Activated CD4-positive, alpha-beta T cell treated with anti-CD3 and anti-CD28 coated beads, Interleukin-2, amount 50 U/mL, for 4 hours (primary cell): ENCODE results near the gene CLMP.

Experiments used
- DNase-seq, 2 experiments: peaks; one replicate each; pipeline ENCODE4 v3.0.0-alpha.2; 2020

Gene CLMP

DNA sequence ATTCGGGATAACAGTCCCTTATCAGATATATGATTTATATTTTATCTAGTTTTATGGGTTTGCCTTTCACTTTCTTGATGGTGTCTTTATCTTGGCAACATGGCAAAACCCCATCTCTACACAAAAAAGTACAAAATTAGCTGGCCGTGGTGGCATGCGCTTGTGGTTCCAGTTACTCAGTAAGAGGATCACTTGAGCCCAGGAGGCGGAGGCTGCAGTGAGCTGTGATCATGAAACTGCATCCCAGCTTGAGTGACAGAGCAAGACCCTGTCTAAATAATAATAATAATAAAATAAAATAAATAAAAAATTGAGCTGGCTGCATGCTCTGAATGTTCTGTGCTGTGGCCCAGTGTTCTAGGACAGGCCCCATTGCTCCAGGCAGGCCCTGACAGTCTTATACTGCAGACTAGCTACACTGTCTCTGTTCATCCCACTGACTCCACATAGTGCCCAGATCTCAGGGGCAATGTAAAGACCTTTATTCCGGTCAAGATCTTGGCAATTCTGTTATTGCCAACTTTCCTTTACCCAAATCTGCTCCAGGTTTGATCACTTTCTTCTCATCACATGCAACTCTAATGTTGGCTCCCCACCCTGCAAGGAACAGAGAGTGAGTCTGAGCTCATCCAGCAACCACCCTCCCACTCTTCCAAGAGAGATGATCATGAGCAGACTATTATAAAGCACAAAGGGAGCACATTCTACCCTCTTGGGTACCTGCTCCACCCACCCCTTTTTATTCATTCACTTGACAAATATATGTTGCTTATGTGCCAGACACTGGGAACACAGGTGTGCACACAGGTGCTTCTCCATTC is 141.9 kb downstream of the CLMP start:
- no peak for DNase-seq

DNA sequence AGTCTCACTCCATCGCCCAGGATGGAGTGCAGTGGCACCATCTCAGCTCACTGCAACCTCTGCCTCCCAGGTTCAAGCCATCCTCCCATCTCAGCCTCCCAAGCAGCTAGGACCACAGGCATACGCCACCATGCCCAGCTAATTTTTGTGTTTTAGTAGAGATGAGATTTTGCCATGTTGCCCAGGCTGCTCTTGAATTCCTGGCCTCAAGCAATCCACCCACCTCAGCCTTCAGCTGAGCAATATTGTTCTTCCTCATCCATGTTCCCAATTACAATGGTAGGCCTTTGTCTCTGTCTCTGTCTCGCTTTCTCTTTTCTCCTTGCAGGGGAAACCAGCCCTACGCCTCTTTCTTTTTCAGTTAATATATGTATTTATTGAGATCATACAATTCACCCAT is 143.4 kb downstream of the CLMP start:
- DNase-seq, result no peak

- DNase-seq, result no peak
Observed at GRCh38 chr11:123051146-123051545, 143.9 kb downstream of the CLMP start.

GRCh38 chr11:123047947-123048293 is 147.1 kb downstream of the CLMP start:
- no peak for DNase-seq

DNA sequence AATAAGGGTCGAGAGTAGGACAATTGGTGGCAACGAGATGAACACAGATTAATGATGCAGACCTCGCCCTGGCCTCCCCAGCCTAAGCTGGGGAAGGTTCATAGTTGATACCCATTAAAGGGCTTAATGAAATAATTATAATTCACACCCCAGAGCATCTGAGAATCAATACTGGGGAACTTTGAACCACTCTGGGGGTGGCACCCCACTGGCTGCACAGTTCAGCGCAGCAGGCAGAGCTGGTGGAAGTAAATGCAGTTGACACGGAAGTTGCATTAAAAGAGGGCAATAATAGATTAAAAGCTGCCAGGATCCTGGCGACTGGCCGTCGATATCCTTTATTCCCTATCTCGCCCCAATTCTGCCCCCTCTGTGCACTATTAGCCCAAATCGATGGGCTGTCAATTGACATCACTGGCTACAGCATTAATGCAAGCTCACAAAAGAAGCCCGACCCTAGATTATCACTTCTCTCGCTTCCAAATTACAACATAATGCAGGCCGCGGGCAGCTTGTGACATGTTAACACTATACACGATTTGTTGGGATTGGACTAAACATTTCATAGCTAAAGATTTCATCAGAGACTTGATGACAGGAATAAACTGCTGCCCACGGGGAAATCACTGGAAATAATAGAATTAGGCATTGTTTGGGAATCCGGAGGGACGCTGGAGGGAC is 147.6 kb downstream of the CLMP start:
- no peak for DNase-seq

DNA sequence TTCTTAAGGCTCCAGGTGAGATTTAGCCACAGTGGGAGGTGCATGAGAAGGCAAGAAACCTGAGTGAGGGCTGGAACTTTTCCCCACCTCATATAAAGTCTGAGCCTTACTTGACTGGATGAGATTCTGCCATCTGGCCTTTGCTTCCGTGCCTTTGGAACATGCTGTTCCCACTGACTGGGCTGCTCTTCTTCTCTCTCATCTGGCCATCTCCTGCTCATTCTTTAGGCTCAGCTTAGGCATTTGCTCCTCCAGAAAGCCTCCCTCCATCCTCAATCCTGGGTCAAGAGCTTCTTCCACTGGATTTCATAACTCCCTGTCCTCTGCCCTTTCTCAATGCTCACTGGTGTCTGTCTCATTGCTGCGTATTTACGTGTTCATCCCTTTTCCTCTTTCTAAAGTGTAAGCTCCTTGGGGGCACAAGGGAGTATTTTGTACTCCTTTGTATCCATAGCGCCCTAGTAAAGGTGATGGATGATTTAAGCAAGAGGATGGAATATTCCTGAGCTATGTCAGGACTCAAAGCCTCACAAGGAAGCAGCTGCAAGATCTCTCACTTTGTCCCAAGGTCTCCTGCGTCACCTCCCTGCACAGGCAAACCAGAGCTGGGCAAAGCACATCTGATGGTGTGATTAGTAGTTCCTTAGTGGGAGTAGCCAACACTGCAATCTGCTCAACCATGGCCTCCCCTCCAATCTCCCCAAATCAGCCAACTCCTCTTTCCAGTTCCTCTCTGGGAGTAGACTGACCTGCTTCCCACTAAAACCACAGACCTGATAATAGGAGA is 148.4 kb downstream of the CLMP start:
- DNase-seq, result no peak

GRCh38 chr11:123045101-123045500 is 149.9 kb downstream of the CLMP start:
- DNase-seq, result no peak

- DNase-seq, result no peak
Observed at GRCh38 chr11:123041185-123041584, 153.9 kb downstream of the CLMP start.

- DNase-seq, result no peak
Observed at GRCh38 chr11:123040111-123040432, 155.0 kb downstream of the CLMP start.

DNA sequence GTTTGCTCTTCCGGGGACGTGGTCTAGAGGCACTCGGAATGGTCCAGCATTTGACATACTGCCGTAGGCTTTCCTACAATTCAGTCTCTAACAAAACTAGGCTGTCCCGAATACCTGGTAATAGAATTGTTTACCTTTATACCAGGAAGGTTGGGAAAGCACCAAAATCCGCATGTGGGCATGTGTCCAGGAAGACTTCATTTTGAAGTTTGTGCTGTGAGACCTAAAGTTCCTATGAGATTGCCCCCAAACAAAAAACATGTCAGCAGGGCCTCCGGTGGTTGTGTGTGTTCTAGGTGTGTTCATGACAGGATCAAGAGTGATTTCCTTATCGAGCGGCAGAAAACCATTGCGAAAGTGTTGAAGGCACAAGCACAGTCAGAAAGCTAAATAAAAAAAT is 159.2 kb downstream of the CLMP start:
- no peak for DNase-seq

- DNase-seq, result no peak
Observed at GRCh38 chr11:123034597-123034996, 160.5 kb downstream of the CLMP start.

DNA sequence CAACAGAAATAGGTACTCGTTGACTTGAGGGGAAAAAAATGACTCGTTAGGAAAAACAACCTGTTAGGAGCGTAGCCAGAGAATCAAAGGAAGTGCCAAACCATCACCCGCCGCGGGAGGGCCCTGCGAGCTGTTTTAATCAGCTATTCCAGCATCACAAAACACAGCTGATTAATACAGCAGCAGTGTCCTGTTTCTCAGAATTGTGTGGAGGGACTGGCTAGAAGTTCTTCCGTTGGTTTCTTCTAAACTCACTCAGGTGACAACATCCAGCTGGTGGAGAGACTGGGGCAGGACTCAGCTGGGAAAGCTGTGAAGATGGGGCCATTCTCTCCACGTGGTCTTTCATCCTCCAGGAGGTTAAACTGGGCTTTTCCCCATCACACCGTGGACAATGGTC is 161.2 kb downstream of the CLMP start:
- no peak for DNase-seq

GRCh38 chr11:123030517-123030916 is 164.5 kb downstream of the CLMP start:
- DNase-seq, result no peak

DNA sequence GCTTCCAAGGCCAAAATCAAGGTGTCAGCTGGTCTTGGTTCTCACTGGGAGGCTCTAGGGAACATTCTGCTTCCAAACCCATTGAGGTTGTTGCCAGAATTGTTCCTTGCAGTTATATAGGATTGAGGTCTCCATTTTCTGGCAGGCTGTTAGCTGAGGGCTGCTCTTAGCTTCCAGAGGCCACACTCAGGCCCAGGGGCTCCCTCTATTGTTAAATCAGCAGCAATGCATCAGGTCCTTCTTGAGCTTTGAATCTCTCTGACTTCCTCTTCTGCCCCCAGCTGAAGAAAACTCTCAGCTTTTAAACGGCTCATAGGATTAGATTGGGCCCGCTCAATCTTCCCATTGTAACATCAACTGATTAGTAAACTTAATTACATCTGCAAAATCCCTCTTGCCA is 174.1 kb downstream of the CLMP start:
- DNase-seq, result peak; percentile 5 to 7
